Measurements from ENCODE around the gene SNTG2.
"Not testable (repeated sequence)": the region's sequence is repeated elsewhere in the genome, so short reads cannot be mapped to it uniquely, and the experiment has no call there.

The SNTG2 gene

DNA sequence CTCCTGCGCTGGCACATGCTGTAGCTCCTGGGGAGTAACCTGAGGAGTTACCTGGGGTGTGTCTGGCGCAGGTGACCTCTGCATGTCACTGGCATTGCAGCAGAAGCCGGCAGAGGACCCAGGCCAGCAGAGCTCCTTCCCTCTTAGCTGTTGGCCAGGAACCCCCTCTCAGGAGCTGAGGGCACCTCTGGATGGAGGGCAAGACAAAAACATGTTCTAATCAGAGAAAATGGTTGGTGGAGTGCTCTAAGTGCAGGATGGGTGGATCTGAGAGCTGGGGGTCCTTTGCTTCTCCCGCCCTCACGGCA, 44.9 kb upstream of the SNTG2 start:
- no peak for ATAC-seq
- TF ChIP-seq, protein P1, sequence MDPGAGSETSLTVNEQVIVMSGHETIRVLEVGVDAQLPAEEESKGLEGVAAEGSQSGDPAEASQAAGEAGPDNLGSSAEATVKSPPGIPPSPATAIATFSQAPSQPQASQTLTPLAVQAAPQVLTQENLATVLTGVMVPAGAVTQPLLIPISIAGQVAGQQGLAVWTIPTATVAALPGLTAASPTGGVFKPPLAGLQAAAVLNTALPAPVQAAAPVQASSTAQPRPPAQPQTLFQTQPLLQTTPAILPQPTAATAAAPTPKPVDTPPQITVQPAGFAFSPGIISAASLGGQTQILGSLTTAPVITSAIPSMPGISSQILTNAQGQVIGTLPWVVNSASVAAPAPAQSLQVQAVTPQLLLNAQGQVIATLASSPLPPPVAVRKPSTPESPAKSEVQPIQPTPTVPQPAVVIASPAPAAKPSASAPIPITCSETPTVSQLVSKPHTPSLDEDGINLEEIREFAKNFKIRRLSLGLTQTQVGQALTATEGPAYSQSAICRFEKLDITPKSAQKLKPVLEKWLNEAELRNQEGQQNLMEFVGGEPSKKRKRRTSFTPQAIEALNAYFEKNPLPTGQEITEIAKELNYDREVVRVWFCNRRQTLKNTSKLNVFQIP (CRISPR knock-in tag; IDR thresholded peaks at IDR 0.05; ENCODE audit: borderline replicate concordance, low read depth): no peak
- TF ChIP-seq CSDC2 (CRISPR knock-in tag; IDR thresholded peaks at IDR 0.05) (no peak), SNAI2 (CRISPR knock-in tag; IDR thresholded peaks at IDR 0.05) (no peak), TCF4 (CRISPR knock-in tag; IDR thresholded peaks at IDR 0.05; ENCODE audit: borderline replicate concordance) (no peak), BACH2 (CRISPR knock-in tag; IDR thresholded peaks at IDR 0.05; ENCODE audit: borderline replicate concordance) (no peak), RARB (CRISPR knock-in tag; IDR thresholded peaks at IDR 0.05) (no peak)

DNA sequence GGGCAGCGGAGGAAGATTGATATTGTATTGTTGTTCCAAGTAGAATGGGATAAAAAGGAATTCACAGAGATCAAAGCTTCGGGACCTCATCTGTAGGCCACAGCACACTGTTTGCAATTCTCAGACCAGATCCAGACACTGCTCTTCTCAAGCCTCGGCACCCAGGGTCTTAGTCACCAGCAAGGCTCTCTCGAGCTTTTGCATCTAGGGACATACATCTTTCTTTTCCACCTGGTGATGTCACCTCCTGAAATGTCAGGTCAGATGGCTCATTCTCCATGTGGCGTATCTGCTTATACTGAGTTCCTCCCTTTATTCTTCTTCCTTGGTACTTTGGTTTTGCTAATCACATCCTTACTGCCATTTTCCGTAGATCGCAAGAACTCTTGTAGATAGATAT, 42.9 kb upstream of the SNTG2 start:
- TF ChIP-seq, protein P2, sequence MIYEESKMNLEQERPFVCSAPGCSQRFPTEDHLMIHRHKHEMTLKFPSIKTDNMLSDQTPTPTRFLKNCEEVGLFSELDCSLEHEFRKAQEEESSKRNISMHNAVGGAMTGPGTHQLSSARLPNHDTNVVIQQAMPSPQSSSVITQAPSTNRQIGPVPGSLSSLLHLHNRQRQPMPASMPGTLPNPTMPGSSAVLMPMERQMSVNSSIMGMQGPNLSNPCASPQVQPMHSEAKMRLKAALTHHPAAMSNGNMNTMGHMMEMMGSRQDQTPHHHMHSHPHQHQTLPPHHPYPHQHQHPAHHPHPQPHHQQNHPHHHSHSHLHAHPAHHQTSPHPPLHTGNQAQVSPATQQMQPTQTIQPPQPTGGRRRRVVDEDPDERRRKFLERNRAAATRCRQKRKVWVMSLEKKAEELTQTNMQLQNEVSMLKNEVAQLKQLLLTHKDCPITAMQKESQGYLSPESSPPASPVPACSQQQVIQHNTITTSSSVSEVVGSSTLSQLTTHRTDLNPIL (CRISPR knock-in tag; IDR thresholded peaks at IDR 0.05; ENCODE audit: low read depth): no peak
- no peak for TF ChIP-seq ZFP30 (CRISPR knock-in tag; IDR thresholded peaks at IDR 0.05)
- no peak for TF ChIP-seq ARNTL (CRISPR knock-in tag; IDR thresholded peaks at IDR 0.05; ENCODE audit: borderline replicate concordance, low read depth)
- no peak for ATAC-seq

DNA sequence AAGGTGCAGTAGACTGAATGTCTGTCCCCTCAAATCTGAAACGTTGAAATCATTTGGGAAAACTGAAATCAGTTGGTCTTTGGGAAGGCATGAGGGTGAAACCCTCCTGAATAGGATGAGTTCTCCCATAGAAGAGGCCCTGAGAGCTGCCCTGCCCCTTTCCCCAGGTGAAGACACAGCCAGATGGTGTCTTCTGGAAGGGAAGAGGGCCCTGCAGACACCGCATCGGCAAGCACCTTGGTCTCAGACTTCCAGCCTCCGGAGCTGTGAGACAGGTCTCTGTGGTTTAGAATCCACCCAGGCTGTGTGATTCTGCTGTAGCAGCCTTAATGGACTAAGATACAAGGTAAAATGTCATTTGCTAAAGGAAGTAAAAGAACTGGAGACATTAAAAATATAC, 42.1 kb upstream of the SNTG2 start:
- ATAC-seq: no peak
- TF ChIP-seq, protein P3, sequence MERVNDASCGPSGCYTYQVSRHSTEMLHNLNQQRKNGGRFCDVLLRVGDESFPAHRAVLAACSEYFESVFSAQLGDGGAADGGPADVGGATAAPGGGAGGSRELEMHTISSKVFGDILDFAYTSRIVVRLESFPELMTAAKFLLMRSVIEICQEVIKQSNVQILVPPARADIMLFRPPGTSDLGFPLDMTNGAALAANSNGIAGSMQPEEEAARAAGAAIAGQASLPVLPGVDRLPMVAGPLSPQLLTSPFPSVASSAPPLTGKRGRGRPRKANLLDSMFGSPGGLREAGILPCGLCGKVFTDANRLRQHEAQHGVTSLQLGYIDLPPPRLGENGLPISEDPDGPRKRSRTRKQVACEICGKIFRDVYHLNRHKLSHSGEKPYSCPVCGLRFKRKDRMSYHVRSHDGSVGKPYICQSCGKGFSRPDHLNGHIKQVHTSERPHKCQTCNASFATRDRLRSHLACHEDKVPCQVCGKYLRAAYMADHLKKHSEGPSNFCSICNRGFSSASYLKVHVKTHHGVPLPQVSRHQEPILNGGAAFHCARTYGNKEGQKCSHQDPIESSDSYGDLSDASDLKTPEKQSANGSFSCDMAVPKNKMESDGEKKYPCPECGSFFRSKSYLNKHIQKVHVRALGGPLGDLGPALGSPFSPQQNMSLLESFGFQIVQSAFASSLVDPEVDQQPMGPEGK (CRISPR knock-in tag; IDR thresholded peaks at IDR 0.05; ENCODE audit: borderline replicate concordance): no peak
- TF ChIP-seq, protein P4, sequence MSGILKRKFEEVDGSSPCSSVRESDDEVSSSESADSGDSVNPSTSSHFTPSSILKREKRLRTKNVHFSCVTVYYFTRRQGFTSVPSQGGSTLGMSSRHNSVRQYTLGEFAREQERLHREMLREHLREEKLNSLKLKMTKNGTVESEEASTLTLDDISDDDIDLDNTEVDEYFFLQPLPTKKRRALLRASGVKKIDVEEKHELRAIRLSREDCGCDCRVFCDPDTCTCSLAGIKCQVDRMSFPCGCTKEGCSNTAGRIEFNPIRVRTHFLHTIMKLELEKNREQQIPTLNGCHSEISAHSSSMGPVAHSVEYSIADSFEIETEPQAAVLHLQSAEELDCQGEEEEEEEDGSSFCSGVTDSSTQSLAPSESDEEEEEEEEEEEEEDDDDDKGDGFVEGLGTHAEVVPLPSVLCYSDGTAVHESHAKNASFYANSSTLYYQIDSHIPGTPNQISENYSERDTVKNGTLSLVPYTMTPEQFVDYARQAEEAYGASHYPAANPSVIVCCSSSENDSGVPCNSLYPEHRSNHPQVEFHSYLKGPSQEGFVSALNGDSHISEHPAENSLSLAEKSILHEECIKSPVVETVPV (CRISPR knock-in tag; IDR thresholded peaks at IDR 0.05): no peak
- TF ChIP-seq SNAI2 (CRISPR knock-in tag; IDR thresholded peaks at IDR 0.05): no peak
- no peak for TF ChIP-seq RARB (CRISPR knock-in tag; IDR thresholded peaks at IDR 0.05)
- TF ChIP-seq ZFP3 (CRISPR knock-in tag; IDR thresholded peaks at IDR 0.05): no peak
- TF ChIP-seq, protein P2 (CRISPR knock-in tag; IDR thresholded peaks at IDR 0.05; ENCODE audit: low read depth): no peak
- no peak for TF ChIP-seq ZFP30 (CRISPR knock-in tag; IDR thresholded peaks at IDR 0.05)
- no peak for TF ChIP-seq ZNF70 (CRISPR knock-in tag; IDR thresholded peaks at IDR 0.05)
- no peak for TF ChIP-seq BACH2 (CRISPR knock-in tag; IDR thresholded peaks at IDR 0.05; ENCODE audit: borderline replicate concordance)
- no peak for TF ChIP-seq PPARA (CRISPR knock-in tag; IDR thresholded peaks at IDR 0.05; ENCODE audit: borderline replicate concordance)
- no peak for TF ChIP-seq ZNF565 (CRISPR knock-in tag; conservative IDR thresholded peaks at IDR 0.05; ENCODE audit: low read depth)
- TF ChIP-seq ZNF8 (CRISPR knock-in tag; IDR thresholded peaks at IDR 0.05): no peak
- TF ChIP-seq ESRRG (CRISPR knock-in tag; IDR thresholded peaks at IDR 0.05): no peak
- TF ChIP-seq, protein P1 (CRISPR knock-in tag; IDR thresholded peaks at IDR 0.05; ENCODE audit: borderline replicate concordance, low read depth): no peak

DNA sequence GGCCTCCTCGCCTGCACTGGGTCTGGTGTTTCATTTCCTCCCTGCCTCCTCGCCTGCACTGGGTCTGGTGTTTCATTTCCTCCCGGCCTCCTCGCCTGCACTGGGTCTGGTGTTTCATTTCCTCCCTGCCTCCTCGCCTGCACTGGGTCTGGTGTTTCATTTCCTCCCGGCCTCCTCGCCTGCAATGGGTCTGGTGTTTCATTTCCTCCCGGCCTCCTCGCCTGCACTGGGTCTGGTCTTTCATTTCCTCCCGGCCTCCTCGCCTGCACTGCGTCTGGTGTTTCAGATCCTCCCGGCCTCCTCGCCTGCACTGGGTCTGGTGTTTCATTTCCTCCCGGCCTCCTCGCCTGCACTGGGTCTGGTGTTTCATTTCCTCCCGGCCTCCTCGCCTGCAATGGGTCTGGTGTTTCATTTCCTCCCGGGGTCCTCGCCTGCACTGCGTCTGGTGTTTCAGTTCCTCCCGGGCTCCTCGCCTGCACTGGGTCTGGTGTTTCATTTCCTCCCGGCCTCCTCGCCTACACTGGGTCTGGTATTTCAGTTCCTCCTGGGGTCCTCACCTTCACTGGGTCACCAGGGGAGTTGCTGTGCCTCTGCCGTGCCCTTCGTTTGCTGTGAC, 40.8 kb upstream of the SNTG2 start:
- not testable (repeated sequence) for ATAC-seq
